NCI-H2196 treated with DMSO at 0.1 percent for 48 hours (cell line): Measurements from ENCODE around the gene HYDIN.
"Not testable (repeated sequence)": the region's sequence is repeated elsewhere in the genome, so short reads cannot be mapped to it uniquely, and the experiment has no call there.

Experiments
- DNase-seq: peaks from one replicate; lab custom pipeline; 2025; ENCODE audit not compliant: unreplicated experiment; lab: John Stamatoyannopoulos, UW

The HYDIN gene

DNA sequence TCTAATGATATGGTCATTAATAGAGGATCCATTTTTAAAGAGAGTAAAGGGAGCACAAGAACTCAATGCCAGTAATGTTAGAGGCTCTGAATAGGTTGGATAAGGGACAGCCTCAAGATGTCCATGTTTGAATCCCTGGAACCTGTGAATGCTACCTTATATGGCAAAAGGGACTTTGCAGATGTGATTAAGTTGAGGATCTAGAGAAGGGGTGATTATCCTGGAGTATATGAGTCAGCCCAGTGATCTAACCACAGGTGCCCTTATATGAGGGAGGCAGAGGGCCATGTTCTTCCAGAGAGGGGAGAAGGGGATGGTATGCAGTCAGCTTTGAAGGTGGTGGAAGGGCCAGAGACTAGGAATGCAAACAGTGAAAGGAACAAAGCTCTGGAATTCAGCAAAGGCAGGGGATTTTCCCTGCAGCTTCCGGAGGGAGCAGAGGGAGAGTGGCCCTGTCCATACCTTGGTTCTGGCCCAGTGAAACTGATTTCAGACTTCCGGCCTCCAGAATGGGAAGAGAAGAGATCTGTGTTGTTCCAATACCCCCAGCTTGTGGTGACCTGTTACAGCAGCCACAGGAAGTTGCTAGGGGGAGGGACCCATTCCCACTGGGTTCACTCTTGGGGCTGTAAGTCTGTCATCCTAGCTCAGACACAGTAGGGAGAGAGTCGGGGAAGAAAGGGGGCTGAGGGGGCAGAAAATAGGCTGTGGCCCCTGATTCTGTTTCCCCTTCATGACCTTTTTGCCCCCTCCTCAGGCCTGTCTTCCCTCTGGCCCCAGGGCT lies 220.9 kb downstream of the HYDIN start:
- not testable (repeated sequence) for DNase-seq

GRCh38 chr16:71006516-71006915 lies 224.0 kb downstream of the HYDIN start:
- not testable (repeated sequence) for DNase-seq

DNA sequence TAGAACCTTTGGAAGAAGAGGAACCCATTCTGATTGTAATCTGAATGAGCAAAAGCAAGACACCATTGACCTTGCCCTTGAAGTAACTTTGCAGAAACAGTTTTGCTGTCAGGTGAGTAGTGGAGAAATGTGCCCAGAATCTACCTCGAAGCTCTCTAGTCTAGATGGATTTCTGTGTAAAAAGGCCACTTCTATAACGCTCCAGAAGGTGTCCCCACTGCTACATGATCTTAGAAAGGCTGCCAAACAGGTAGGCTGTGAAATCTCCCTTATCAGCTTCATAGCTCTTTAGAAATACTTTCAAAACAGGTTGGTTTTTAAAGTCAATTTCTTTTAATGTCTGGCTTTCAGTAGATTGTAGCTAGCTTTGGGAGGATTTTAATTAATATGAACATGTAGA lies 230.8 kb downstream of the HYDIN start:
- not testable (repeated sequence) for DNase-seq

- not testable (repeated sequence) for DNase-seq
Measured at GRCh38 chr16:70995799-70996198, 234.7 kb downstream of the HYDIN start.

DNA sequence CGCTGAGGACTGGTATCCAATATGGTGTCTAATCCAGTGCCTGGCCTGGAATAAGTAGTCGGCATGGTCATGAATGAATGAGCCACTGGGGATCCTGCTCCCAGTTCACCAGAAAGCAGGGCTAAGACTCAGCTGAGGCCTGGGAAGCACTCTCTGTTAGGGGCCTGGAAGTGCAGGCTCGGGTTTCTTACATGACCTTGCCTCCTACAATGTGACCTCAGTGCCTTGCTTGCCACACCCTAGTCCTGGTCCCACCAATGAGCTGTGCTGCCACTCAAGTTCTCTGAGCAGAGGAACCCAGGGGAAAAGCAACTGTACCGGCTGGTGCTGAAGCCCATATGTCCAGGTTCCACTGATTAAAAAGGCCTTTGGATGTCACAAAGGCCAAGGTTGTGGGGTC lies 238.0 kb downstream of the HYDIN start:
- DNase-seq, result not testable (repeated sequence)

DNA sequence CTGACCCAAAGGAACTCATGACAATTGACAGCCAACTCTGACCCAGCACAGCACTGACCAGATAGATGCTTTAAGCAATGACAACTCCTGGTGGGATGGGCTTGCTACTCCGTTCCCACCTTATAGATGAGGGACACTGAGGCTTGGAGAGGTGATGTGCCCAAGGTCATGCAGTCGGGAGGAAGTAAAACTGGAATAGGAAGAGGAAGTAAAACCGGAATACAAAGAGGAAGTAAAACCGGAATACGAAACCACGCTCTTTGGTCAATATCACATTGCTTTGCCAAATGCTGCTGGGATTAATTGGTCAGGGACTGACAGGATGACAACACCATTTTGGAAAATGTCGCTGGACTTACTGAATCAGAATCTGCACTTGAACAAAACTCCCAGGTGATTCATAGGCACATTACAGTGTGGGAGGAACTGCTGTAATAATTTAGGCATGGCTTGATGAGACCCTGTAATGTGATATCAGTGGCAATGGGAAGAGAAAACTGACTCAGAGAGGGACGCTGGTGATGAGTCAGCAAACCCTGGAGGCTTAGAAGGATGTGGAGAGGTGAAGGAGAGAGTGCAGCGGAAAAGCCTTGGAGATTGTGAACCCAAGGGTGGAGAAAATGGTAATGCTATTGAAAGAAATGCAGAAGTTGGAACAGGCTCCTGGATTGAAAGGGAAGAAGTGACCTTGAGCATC lies 243.4 kb downstream of the HYDIN start:
- DNase-seq, result not testable (repeated sequence)

DNA sequence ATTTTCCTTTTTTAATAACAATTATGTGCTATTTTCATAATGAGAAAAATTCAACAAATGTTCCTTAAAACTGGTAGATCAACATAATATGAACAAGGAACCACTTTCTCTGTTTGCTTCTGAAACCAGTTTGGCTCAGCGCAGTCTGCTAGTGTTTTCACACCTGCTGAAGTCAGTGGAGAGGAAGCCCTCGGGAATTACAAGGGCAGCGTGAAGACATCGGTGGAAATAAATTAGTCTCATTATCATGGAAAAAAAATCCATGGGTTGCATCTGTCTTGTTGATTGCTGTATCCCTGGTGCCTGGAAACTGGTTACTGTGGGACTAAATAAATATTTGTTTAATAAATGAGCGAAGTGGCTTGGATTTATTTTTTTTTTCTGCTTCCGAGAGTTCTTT lies 245.8 kb downstream of the HYDIN start:
- DNase-seq, result not testable (repeated sequence)

DNA sequence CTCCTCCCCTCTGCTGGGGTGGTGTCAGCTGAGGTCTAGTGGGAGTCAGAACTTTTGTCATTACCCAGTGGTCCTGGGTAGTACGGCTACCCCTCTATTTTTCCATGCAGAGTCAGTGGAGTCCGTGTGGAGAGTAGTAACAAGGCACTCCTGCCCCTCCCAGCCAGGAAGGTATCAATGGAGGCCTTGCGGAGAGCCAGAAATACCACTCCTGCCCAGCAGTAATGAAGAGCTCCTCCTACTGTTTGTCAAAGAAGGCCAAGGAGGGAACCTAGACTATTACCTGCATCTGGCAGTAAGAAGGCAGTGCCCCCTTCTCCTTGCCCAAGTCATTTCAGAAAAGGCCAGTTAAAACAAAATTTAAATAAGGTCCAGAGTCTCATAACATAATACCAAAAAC lies 262.2 kb downstream of the HYDIN start:
- not testable (repeated sequence) for DNase-seq

- DNase-seq, result not testable (repeated sequence)
Measured at GRCh38 chr16:70960169-70960568, 270.4 kb downstream of the HYDIN start.

DNA sequence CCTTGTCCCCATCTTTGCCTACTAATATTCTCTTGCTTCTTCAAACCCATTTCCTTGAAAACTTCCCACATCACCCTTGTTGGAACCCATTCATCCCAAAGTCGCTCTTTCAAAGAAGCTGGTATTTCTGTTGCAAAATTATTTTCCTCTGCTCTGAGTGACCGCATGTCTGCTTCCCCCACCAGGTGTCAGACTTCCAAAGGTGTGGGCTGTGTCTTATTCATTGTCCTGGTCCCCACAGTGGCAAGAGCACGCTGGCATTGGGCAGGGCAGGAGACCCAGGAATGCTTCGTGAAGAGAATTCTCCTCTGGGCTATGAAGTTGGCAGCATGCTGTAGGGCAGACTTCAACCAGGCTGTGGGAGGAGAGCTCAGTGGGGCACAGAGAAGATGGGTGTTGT lies 275.6 kb downstream of the HYDIN start:
- DNase-seq, result not testable (repeated sequence)

GRCh38 chr16:70953824-70954223 lies 276.7 kb downstream of the HYDIN start:
- not testable (repeated sequence) for DNase-seq

GRCh38 chr16:70943551-70943950 lies 287.0 kb downstream of the HYDIN start:
- DNase-seq, result not testable (repeated sequence)

DNA sequence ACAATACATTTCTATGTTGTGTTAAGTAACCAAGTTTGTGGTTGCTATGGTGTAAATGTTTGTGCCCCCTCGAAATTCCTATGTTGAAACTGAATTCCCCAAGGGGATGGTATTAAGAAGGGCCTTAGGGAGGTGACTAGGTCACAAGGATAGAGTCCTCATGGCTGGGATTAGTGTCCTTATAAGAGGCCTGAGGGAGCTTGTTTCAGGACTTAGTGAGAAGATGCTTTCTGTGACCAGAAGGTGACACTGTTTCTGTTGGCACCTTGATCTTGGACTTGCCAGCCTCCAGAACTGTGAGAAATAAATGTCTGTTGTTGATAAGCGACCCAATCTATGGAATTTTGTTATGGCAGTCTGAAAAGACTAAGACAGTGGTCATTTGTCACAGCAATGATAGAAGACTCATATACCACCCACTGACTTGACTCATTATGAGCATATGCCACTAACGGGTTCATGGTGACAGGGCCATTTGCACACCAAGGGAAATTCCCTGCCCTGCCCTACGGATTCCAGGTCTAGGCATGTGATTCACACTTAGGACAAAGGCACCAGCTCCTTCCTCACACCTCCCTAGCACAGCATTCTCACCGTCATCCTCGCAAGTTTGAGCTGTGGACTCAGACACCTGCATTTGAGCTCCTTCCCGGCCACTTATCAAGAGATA lies 290.7 kb downstream of the HYDIN start:
- not testable (repeated sequence) for DNase-seq

- not testable (repeated sequence) for DNase-seq
Measured at GRCh38 chr16:70936781-70937525, 293.6 kb downstream of the HYDIN start.

- not testable (repeated sequence) for DNase-seq
Measured at GRCh38 chr16:70935325-70935724, 295.2 kb downstream of the HYDIN start.

DNA sequence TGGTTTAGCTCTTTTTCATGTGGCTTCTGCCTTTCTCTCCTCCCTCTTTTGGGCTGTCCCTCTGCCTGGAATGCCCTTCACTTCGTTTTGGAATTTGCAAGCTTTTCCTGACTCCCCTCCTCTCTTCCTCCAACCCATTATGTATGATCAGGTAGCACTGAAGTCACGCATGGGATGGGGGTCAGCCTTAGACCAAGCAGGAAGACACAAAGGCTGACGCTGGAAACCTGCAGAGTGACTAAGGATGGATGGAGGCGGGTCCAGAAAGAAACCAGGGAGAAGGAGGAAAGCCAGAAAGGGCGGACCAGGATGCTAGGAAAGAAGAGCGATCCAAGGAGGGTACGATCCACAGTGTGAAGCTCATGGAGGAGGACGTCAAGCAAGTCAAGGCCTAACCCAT lies 296.8 kb downstream of the HYDIN start:
- not testable (repeated sequence) for DNase-seq

DNA sequence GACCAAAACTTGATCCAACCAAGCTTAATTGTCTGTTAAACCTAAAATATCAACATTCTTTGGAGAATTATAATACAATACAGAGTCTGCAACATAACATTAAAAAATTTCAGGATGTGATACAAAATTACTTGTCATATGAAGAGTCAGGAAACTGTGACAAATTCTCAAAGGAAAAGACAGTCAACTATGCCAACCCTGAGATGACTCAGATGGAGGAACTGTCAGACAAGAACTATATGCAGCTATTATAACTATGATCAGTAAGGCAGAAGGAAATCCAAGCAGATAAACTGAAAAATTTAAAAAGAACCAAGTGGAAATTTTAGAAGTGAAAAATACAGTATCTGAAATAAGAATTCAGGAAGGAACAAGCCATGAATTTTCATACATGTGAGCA lies 299.8 kb downstream of the HYDIN start:
- not testable (repeated sequence) for DNase-seq

- DNase-seq, result not testable (repeated sequence)
Measured at GRCh38 chr16:70922164-70922563, 308.4 kb downstream of the HYDIN start.

GRCh38 chr16:70920661-70921060 lies 309.9 kb downstream of the HYDIN start:
- DNase-seq, result not testable (repeated sequence)

- DNase-seq, result not testable (repeated sequence)
Measured at GRCh38 chr16:70888208-70888607, 342.3 kb downstream of the HYDIN start.

- DNase-seq, result not testable (repeated sequence)
Measured at GRCh38 chr16:70884652-70885051, 345.9 kb downstream of the HYDIN start.
